Measurements from ENCODE around the gene PABPN1L. TPM values are rescaled to one million over a fixed set of nuclear protein-coding genes. Genes with fewer than 3 reads are reported as not detected.

Gene PABPN1L
- total RNA-seq, 2 experiments from 2014 or later: not detected

- H3K27me3 Mint-ChIP-seq: peaks cover 3% of the 10 kb centered on the region
These were observed 10.7 kb downstream of the PABPN1L start for GRCh38 chr16:88855736-88856121.

GRCh38 chr16:88855176-88855575 lies 11.3 kb downstream of the PABPN1L start:
- POLR2A ChIA-PET: interaction anchor here (0.5 to 3.9 kb wide), 3 partner anchors 25 to 74 kb away, joined by 3 to 67 read pairs (median 4); partner anchors contain the start of gene APRT
- peak in 1 of 14 experiments; percentile 19 for DNase-seq
- intact Hi-C loops (cut with DNase I, micrococcal nuclease): loop anchor here in 1 of 2 experiments (5.0 kb wide), 6 partner anchors 118 to 802 kb away; partner anchors contain the start of genes CHMP1A, SPATA33, ZFPM1 and ZNF778

More at GRCh38 chr16:88855736-88856121, 10.7 kb downstream of the PABPN1L start:
- H3K4me3 Mint-ChIP-seq: peak overlapping the region; percentile 80
- H3K4me3 ChIP-seq (ENCODE audit: low read length): peak overlapping the region; percentile 38
- ChIA-PET POLR2A (interaction anchor here (0.5 to 3.9 kb wide), 3 partner anchors 25 to 75 kb away, joined by 3 to 67 read pairs (median 4); partner anchors contain the start of gene APRT), CTCF (no interaction called here)
- H3K4me1 ChIP-seq (ENCODE audit: insufficient read depth, low read length): peaks cover 47% of the 10 kb centered on the region
- H3K27ac Mint-ChIP-seq: peak overlapping the region; percentile 42
- no peaks in the 10 kb centered on the region for H3K9me3 ChIP-seq (ENCODE audit: control insufficient read depth in 1 of 2, insufficient read depth in 1 of 2, low read length in 2 of 2)
- intact Hi-C loops (cut with DNase I, micrococcal nuclease): loop anchor here (2.0 to 5.0 kb wide), 10 partner anchors 111 to 802 kb away; partner anchors contain the start of genes ZNF778 (in 2 of the 2), CHMP1A (in 1 of the 2), SPATA33 (in 1 of the 2) and ZFPM1 (in 1 of the 2)
- H3K36me3 Mint-ChIP-seq (ENCODE audit: low read depth): peaks cover 31% of the 10 kb centered on the region
- H3K36me3 ChIP-seq (ENCODE audit: insufficient read depth, low read length): peaks cover 28% of the 10 kb centered on the region
- no peaks in the 10 kb centered on the region for H3K9me3 Mint-ChIP-seq
- no peak for TF ChIP-seq CTCF (IDR thresholded peaks at IDR 0.05)
- ATAC-seq (ENCODE audit: poor library complexity) (no peak), DNase-seq (peak in 2 of 14 experiments; percentile 20 to 45)
- peak overlapping the region; percentile 22 to 26 for H3K27ac ChIP-seq (ENCODE audit: low read depth in 1 of 2, low read length in 2 of 2)
- H3K4me1 Mint-ChIP-seq (ENCODE audit: low read depth): peaks cover 27% of the 10 kb centered on the region
- H3K27me3 ChIP-seq (ENCODE audit: control insufficient read depth in 1 of 2, insufficient read depth in 2 of 2, low read length in 2 of 2): no peaks in the 10 kb centered on the region

More at GRCh38 chr16:88855176-88855575, 11.3 kb downstream of the PABPN1L start:
- no peaks in the 10 kb centered on the region for H3K9me3 Mint-ChIP-seq
- H3K9me3 ChIP-seq (ENCODE audit: control insufficient read depth in 1 of 2, insufficient read depth in 1 of 2, low read length in 2 of 2): no peaks in the 10 kb centered on the region
- peaks cover 3% of the 10 kb centered on the region for H3K27me3 Mint-ChIP-seq
- CTCF ChIA-PET: no interaction called here
- peaks cover 28% of the 10 kb centered on the region for H3K36me3 Mint-ChIP-seq (ENCODE audit: low read depth)
- H3K4me1 ChIP-seq (ENCODE audit: insufficient read depth, low read length): peaks cover 47% of the 10 kb centered on the region
- H3K27ac ChIP-seq (ENCODE audit: low read depth in 1 of 2, low read length in 2 of 2): peak overlapping the region in 1 of 2 donors; percentile 22
- ATAC-seq (ENCODE audit: poor library complexity): no peak
- no peaks in the 10 kb centered on the region for H3K27me3 ChIP-seq (ENCODE audit: control insufficient read depth in 1 of 2, insufficient read depth in 2 of 2, low read length in 2 of 2)
- H3K4me1 Mint-ChIP-seq (ENCODE audit: low read depth): peaks cover 27% of the 10 kb centered on the region
- TF ChIP-seq CTCF (IDR thresholded peaks at IDR 0.05): no peak
- H3K4me3 Mint-ChIP-seq: peak overlapping the region; percentile 77
- peaks cover 25% of the 10 kb centered on the region for H3K36me3 ChIP-seq (ENCODE audit: insufficient read depth, low read length)
- peak overlapping the region; percentile 42 for H3K27ac Mint-ChIP-seq
- no peak overlapping the region for H3K4me3 ChIP-seq (ENCODE audit: low read length)

All from CD4-positive, alpha-beta T cell (primary cell).